G401 (cell line): ENCODE measurements around the gene DNAJC4. TPM values are rescaled to one million over a fixed set of nuclear protein-coding genes. Genes with fewer than 3 reads are reported as not detected.

ENCODE experiments used
- DNase-seq: peaks from one replicate; pipeline ENCODE4 v3.0.0-alpha.2; 2015; ENCODE audit warnings: low spot score
- in situ Hi-C: cut with HindIII; loops from 2 replicates; pipeline ENCODE4 v1.10.0; 2016; ENCODE audit warnings: low sequenced_read_pairs, mixed read lengths
- total RNA-seq: library from RNA; depleted of rRNA; stranded (reverse); fragments of >200 nt; shearing (Covaris generic); gene quantifications from 2 replicates; pipeline ENCODE4 v1.2.3, GENCODE V29; 2014

The DNAJC4 gene
- total RNA-seq, 1 experiment from 2014 or later, result 10.3 TPM

- in situ Hi-C loops, result loop anchor here (10.0 kb wide), 1 partner anchor 67 kb away; no protein-coding TSS in a partner anchor
- DNase-seq, result no peak
These were observed 22.9 kb upstream of the DNAJC4 start for GRCh38 chr11:64207256-64208085.

GRCh38 chr11:64208086-64208795 lies 22.1 kb upstream of the DNAJC4 start:
- in situ Hi-C loops, result loop anchor here (10.0 kb wide), 1 partner anchor 67 kb away; no protein-coding TSS in a partner anchor
- DNase-seq, result no peak

GRCh38 chr11:64208796-64209562 lies 21.4 kb upstream of the DNAJC4 start:
- no peak for DNase-seq
- in situ Hi-C loops, result loop anchor here (10.0 kb wide), 1 partner anchor 66 kb away; no protein-coding TSS in a partner anchor

DNA sequence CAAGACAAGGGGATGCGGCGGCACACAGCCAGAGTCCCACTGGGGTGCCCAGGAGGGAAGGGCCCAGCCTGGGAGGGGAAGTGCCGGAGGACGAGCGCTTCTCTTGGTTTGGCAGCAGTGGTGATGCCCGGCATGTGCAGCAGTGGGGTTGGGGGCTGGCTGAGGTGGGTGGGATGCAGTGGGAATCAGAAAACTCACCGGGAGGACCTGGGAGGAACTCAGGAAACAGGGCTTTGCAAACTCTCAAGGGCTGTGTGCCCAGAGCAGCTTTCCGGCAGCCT lies 20.8 kb upstream of the DNAJC4 start:
- DNase-seq, result no peak
- in situ Hi-C loops, result loop anchor here (10.0 kb wide), 1 partner anchor 65 kb away; no protein-coding TSS in a partner anchor

DNA sequence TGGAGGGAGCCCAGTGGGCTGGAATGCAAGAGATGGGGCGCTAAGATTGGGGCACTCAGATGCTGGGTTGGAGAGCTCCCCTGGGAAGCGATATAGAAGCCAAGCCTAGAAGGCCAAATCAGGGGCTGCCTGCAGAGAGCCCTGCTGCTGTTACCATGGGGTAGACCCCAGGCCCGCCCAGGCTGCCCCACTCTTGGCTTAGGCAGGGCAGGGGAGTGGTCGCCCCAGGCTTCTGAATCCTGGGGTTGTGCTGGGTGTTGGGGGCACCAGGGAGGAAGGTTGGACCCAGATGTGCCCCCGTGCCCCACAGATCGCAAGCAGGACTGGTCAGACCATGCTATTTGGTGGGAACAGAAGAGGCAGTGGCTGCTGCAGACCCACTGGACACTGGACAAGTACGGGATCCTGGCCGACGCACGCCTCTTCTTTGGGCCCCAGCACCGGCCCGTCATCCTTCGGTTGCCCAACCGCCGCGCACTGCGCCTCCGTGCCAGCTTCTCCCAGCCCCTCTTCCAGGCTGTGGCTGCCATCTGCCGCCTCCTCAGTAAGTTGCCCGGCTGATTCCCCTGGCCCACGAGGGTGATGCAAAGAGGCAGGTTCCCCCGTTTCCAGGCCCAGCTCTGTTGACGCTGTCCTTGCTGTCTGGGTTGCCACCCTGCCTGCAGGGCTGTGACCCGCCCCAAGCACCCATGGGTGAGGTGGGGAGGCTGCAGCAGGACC lies 19.9 kb upstream of the DNAJC4 start:
- in situ Hi-C loops, result no loop called here
- DNase-seq, result peak; percentile 70

DNA sequence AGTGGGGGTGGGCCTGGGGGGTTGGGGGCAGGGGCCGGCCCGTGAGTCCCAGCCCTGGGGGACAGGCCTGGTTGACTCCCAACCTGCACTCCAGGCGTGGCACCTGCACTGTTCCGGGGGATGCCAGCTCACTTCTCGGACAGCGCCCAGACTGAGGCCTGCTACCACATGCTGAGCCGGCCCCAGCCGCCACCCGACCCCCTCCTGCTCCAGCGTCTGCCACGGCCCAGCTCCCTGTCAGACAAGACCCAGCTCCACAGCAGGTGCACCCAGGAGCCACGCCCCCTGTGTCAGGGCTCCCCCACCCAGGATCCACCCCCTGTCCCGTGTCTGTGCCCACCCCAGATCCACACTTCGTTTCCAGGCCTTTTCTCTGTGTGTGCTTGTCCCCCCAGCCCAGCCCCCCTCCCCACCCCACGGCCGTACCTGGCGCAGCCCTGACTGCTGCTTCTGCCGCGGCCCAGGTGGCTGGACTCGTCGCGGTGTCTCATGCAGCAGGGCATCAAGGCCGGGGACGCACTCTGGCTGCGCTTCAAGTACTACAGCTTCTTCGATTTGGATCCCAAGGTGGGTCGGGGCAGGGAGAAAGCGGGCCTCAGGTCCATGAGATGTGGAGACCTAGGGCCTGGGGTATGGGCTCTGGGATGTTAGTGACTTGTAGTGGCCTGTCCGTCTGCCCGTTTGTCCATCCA lies 19.0 kb upstream of the DNAJC4 start:
- no peak for DNase-seq
- in situ Hi-C loops, result no loop called here

- DNase-seq, result no peak
- in situ Hi-C loops, result no loop called here
These were observed 13.5 kb upstream of the DNAJC4 start for GRCh38 chr11:64216879-64217278.

DNA sequence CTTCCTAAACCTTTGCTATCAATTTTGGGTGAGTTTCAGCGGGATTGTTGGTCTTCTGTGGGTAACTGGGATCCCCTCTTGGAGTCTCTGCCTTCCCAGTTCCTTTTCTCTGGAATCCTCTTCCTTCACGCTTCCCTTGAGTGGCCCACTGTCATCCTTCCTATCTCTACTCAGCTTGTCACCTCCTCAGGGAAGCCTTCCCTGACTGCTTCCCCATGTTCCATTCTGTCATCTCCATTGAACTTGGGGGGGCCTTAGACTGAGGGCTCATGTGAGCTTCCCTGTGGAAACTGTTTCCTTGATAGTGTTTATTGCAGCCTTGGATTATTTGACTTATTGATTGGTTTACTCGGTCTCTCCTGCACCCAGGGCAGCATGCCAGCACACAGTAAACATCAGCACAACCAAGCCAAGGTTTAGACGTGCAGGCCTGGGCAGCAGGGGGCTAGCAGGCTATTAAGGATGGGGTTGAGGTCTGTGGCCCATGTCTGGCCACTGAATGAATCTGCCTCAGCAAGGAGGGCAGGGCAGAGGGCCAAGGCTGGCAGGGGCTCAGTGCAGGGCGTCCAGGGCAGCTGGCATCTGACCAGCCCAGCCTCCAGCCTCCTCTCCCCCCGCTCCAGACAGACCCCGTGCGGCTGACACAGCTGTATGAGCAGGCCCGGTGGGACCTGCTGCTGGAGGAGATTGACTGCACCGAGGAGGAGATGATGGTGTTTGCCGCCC lies 11.6 kb upstream of the DNAJC4 start:
- DNase-seq, result no peak
- in situ Hi-C loops, result no loop called here

- no peak for DNase-seq
- in situ Hi-C loops, result no loop called here
These were observed 11.0 kb upstream of the DNAJC4 start for GRCh38 chr11:64219354-64219684.

GRCh38 chr11:64219755-64220154 lies 10.6 kb upstream of the DNAJC4 start:
- in situ Hi-C loops, result no loop called here
- no peak for DNase-seq

DNA sequence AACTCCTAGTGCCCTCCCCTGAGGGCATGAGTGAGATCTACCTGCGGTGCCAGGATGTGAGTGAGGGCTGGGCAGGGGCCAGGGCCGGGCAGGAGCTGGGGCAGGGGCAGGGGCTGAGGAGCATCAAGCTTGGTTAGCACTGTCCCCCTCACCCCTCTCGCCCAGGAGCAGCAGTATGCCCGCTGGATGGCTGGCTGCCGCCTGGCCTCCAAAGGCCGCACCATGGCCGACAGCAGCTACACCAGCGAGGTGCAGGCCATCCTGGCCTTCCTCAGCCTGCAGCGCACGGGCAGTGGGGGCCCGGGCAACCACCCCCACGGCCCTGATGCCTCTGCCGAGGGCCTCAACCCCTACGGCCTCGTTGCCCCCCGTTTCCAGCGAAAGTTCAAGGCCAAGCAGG lies 10.1 kb upstream of the DNAJC4 start:
- no peak for DNase-seq
- in situ Hi-C loops, result no loop called here

GRCh38 chr11:64220798-64221197 lies 9.6 kb upstream of the DNAJC4 start:
- in situ Hi-C loops, result no loop called here
- no peak for DNase-seq

DNA sequence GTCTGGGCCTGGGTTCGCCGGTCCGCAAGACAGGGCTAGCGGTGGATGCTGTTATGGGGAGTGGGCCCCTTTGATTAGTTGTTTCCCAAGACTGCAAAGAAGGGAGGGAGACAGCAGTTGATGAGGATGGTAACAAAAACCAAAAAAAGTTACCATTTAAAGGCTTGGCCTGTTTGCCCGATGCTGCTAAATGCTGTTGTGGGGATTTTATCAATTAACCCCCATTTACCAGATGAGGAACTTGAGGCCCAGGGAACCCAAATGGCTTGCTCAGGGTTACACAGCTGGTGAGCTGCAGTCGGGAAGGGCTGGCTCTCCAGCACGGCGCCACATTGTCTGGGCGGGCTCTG lies 7.7 kb upstream of the DNAJC4 start:
- no peak for DNase-seq
- in situ Hi-C loops, result no loop called here

DNA sequence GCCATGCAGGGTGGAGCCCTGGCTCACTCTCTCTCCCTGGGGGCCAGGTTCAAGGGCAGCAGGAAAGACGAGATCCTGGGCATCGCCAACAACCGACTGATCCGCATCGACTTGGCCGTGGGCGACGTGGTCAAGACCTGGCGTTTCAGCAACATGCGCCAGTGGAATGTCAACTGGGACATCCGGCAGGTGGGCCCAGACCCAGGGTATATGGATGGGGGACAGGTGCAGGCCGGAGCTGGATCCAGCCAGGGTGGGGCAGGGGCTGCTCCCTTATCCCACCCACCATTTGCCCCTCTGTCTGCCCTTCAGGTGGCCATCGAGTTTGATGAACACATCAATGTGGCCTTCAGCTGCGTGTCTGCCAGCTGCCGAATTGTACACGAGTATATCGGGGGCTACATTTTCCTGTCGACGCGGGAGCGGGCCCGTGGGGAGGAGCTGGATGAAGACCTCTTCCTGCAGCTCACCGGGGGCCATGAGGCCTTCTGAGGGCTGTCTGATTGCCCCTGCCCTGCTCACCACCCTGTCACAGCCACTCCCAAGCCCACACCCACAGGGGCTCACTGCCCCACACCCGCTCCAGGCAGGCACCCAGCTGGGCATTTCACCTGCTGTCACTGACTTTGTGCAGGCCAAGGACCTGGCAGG lies 7.2 kb upstream of the DNAJC4 start:
- DNase-seq, result no peak
- in situ Hi-C loops, result no loop called here

GRCh38 chr11:64224151-64224890 lies 6.0 kb upstream of the DNAJC4 start:
- DNase-seq, result no peak
- in situ Hi-C loops, result no loop called here

DNA sequence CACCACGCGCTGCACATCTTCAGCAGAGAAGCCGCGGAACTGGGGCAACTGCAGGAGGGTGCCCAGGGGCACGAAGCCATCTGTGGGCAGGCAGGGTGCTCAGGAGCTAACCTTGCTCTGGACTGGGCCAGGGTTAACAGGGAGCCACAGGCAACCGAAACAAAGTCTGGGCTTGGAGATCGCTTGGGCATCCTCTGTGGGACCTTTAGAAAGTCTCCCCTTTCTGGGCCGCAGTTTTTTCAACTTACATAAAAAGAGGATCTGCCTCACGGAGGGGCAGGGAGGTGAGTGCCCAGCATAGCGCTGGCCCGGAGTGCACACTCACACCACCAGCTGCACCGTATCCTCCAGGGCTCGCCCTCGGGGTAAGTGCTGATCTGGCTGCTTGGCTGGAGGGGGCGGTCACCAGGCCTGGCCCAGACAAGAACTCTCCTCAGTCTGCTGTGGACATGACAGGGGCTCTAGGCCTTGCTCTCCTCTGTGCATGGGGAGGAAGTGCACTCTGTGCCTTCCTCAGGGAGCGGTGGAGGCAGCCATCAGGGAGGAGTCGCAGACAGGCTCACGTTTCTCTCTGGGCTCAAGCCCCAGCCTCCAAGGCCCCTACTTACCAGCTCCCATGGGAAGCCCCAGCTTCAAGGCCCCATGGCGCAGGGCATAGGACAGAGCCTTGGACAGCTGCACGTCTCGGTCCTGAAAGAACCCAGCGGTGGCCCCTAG lies 5.3 kb upstream of the DNAJC4 start:
- in situ Hi-C loops, result no loop called here
- DNase-seq, result no peak
